22Rv1 (cell line): ENCODE data around the gene ABCA4.

Source experiments
- CTCF ChIP-seq: fragments of 450-650 bp; IDR thresholded peaks from 2 replicates; pipeline ENCODE4 v1.5.1; 2017; ENCODE audit warnings: mild to moderate bottlenecking
- ZFX ChIP-seq: fragments of 450-650 bp; IDR thresholded peaks from 2 replicates; pipeline ENCODE4 v1.6.1; 2017; ENCODE audit warnings: antibody characterized with exemption, borderline replicate concordance

- no peak for TF ChIP-seq CTCF
- TF ChIP-seq ZFX = no peak
Measured at GRCh38 chr1:93988634-93989350, 132.2 kb downstream of the ABCA4 start.
